Astrocyte (in vitro differentiated cells and primary cell): ENCODE data around the gene KRT83. TPM values are rescaled to one million over a fixed set of nuclear protein-coding genes. Genes with fewer than 3 reads are reported as not detected.

Experiments
- DNase-seq: peaks from one replicate; pipeline ENCODE4 v3.0.0-alpha.2; 2010; ENCODE audit warnings: low read depth
- FAIRE-seq: peaks from 2 replicates; lab custom pipeline; 2011; peaks lifted over from hg19 to GRCh38; lab: Jason Lieb, UNC
- H2AFZ ChIP-seq: 2 replicates; pipeline ENCODE4 v1.6.0; 2012; ENCODE audit warnings: low read depth, low read length, inconsistent platforms
- H3K27ac ChIP-seq: 2 replicates; pipeline ENCODE4 v1.5.1; 2011; ENCODE audit warnings: low read depth, low read length, inconsistent platforms
- H3K27me3 ChIP-seq: 2 replicates; pipeline ENCODE4 v1.6.0; 2011; ENCODE audit warnings: low read length, inconsistent platforms; ENCODE audit not compliant: insufficient read depth
- H3K36me3 ChIP-seq: 2 replicates; pipeline ENCODE4 v1.5.1; 2011; ENCODE audit warnings: low read length, inconsistent platforms; ENCODE audit not compliant: insufficient read depth
- H3K4me1 ChIP-seq: 2 replicates; pipeline ENCODE4 v1.5.1; 2011; ENCODE audit warnings: low read length, inconsistent platforms; ENCODE audit not compliant: insufficient read depth
- H3K4me2 ChIP-seq: 2 replicates; pipeline ENCODE4 v1.6.0; 2012; ENCODE audit warnings: low read length, inconsistent platforms
- H3K4me3 ChIP-seq: 2 replicates; pipeline ENCODE4 v1.5.1; 2011; ENCODE audit warnings: low read depth, mild to moderate bottlenecking, low read length, inconsistent platforms; ENCODE audit not compliant: insufficient read depth
- H3K79me2 ChIP-seq: 2 replicates; pipeline ENCODE4 v1.6.0; 2012; ENCODE audit warnings: mild to moderate bottlenecking, low read length, inconsistent platforms; ENCODE audit not compliant: insufficient read depth
- H3K9ac ChIP-seq: 2 replicates; pipeline ENCODE4 v1.6.0; 2012; ENCODE audit warnings: mild to moderate bottlenecking, low read length, inconsistent platforms
- H3K9me3 ChIP-seq: 2 replicates; pipeline ENCODE4 v1.5.1; 2012; ENCODE audit warnings: low read depth, mild to moderate bottlenecking, low read length, inconsistent platforms; ENCODE audit not compliant: insufficient read depth
- H4K20me1 ChIP-seq: 2 replicates; pipeline ENCODE4 v1.6.0; 2012; ENCODE audit warnings: low read length, inconsistent platforms; ENCODE audit not compliant: insufficient read depth
- H3K27ac Mint-ChIP-seq: one replicate; pipeline ENCODE4 v1.8.0; 2021; ENCODE audit warnings: mild to moderate bottlenecking, mixed read lengths; ENCODE audit not compliant: unreplicated experiment
- H3K27me3 Mint-ChIP-seq: one replicate; pipeline ENCODE4 v1.8.0; 2021; ENCODE audit warnings: low read depth, mixed read lengths; ENCODE audit not compliant: unreplicated experiment
- H3K36me3 Mint-ChIP-seq: one replicate; pipeline ENCODE4 v1.8.0; 2021; ENCODE audit warnings: low read depth, mixed read lengths; ENCODE audit not compliant: unreplicated experiment
- H3K4me1 Mint-ChIP-seq: one replicate; pipeline ENCODE4 v1.8.0; 2021; ENCODE audit warnings: low read depth, mixed read lengths; ENCODE audit not compliant: unreplicated experiment
- H3K4me3 Mint-ChIP-seq: one replicate; pipeline ENCODE4 v1.8.0; 2021; ENCODE audit warnings: mild to moderate bottlenecking, moderate library complexity, mixed read lengths; ENCODE audit not compliant: unreplicated experiment
- H3K9me3 Mint-ChIP-seq: one replicate; pipeline ENCODE4 v1.8.0; 2021; ENCODE audit warnings: mild to moderate bottlenecking, mixed read lengths; ENCODE audit not compliant: unreplicated experiment
- EZH2 ChIP-seq: IDR thresholded peaks from 2 replicates; pipeline ENCODE4 v1.6.1; 2012; ENCODE audit warnings: mild to moderate bottlenecking, low read length, inconsistent platforms; ENCODE audit not compliant: insufficient read depth
- total RNA-seq: library from RNA; stranded (reverse); gene quantifications from 2 replicates; pipeline ENCODE4 v1.2.1, GENCODE V29; 2021
- TF ChIP-seq, protein P1 (sequence below): IDR thresholded peaks from 2 replicates; pipeline ENCODE4 v1.5.1; 2011; ENCODE audit warnings: low read depth, mild to moderate bottlenecking, inconsistent platforms, low read length, moderate library complexity; ENCODE audit not compliant: insufficient read depth

Gene KRT83
- total RNA-seq, 1 donor from 2014 or later: not detected

DNA sequence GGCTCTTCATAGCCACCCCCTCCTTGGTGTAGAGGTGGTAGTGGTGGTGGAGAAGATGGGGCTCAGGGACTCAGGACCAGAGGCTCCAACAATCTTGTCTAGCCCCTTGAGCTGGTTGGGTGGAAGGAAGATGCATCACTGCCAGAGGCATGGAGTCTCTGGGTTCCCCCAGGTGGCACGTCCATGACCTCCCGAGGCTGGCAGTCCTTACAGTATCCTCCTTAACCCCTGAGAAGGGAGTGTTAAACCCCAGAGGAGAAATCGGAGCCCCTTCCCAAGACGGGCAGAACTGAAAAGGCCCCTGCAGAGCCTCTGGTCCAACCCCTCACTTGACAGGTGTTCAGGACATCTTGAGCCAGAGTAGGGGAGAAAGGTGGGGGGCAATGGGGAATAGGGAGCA, 9.1 kb downstream of the KRT83 start:
- H3K9me3 ChIP-seq: no peaks in the 10 kb centered on the region
- H3K4me1 Mint-ChIP-seq: peaks cover 5% of the 10 kb centered on the region
- DNase-seq (no peak), FAIRE-seq (no peak)
- H3K9me3 Mint-ChIP-seq: no peaks in the 10 kb centered on the region
- no peaks in the 10 kb centered on the region for H3K79me2 ChIP-seq
- no peak overlapping the region for H3K9ac ChIP-seq
- TF ChIP-seq, protein P1, sequence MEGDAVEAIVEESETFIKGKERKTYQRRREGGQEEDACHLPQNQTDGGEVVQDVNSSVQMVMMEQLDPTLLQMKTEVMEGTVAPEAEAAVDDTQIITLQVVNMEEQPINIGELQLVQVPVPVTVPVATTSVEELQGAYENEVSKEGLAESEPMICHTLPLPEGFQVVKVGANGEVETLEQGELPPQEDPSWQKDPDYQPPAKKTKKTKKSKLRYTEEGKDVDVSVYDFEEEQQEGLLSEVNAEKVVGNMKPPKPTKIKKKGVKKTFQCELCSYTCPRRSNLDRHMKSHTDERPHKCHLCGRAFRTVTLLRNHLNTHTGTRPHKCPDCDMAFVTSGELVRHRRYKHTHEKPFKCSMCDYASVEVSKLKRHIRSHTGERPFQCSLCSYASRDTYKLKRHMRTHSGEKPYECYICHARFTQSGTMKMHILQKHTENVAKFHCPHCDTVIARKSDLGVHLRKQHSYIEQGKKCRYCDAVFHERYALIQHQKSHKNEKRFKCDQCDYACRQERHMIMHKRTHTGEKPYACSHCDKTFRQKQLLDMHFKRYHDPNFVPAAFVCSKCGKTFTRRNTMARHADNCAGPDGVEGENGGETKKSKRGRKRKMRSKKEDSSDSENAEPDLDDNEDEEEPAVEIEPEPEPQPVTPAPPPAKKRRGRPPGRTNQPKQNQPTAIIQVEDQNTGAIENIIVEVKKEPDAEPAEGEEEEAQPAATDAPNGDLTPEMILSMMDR: no peak
- TF ChIP-seq EZH2: no peak
- H3K36me3 ChIP-seq: no peaks in the 10 kb centered on the region
- no peak overlapping the region for H3K4me3 Mint-ChIP-seq
- peak overlapping the region; percentile 41 for H3K27ac Mint-ChIP-seq
- no peak overlapping the region for H2AFZ ChIP-seq
- no peak overlapping the region for H3K4me2 ChIP-seq
- H3K4me3 ChIP-seq: no peak overlapping the region
- peaks cover 33% of the 10 kb centered on the region for H3K27me3 ChIP-seq
- no peaks in the 10 kb centered on the region for H4K20me1 ChIP-seq
- H3K36me3 Mint-ChIP-seq: no peaks in the 10 kb centered on the region
- peaks cover 8% of the 10 kb centered on the region for H3K4me1 ChIP-seq
- H3K27me3 Mint-ChIP-seq: peaks cover 91% of the 10 kb centered on the region
- H3K27ac ChIP-seq: no peak overlapping the region

DNA sequence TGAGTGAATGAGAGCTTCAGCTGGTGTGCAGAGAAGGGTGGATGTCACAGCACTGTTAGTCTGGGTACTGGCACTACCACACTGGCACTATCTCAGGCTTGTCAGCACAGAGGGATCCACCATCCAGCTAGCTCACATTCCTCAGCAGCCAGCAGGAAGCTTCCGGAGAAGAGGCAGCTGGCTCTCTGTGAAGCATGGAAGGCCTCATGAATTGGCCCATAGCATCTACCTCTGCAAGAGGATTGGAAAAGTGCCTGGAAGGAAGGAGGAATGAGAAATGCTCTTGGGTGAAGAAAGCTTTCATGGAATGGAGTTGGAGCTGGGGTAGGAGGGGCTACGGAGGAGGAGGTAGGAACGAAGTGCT, 9.9 kb downstream of the KRT83 start:
- no peaks in the 10 kb centered on the region for H4K20me1 ChIP-seq
- no peak overlapping the region for H2AFZ ChIP-seq
- DNase-seq (no peak), FAIRE-seq (no peak)
- no peak overlapping the region for H3K4me2 ChIP-seq
- H3K9ac ChIP-seq: no peak overlapping the region
- no peak overlapping the region for H3K27ac ChIP-seq
- H3K79me2 ChIP-seq: no peaks in the 10 kb centered on the region
- H3K27me3 Mint-ChIP-seq: peaks cover 91% of the 10 kb centered on the region
- H3K4me1 Mint-ChIP-seq: peaks cover 5% of the 10 kb centered on the region
- no peaks in the 10 kb centered on the region for H3K36me3 ChIP-seq
- H3K9me3 Mint-ChIP-seq: no peaks in the 10 kb centered on the region
- no peaks in the 10 kb centered on the region for H3K9me3 ChIP-seq
- no peak overlapping the region for H3K4me3 ChIP-seq
- H3K4me3 Mint-ChIP-seq: no peak overlapping the region
- H3K27me3 ChIP-seq: peaks cover 37% of the 10 kb centered on the region
- TF ChIP-seq, protein P1: no peak
- no peak for TF ChIP-seq EZH2
- H3K36me3 Mint-ChIP-seq: no peaks in the 10 kb centered on the region
- H3K27ac Mint-ChIP-seq: no peak overlapping the region
- H3K4me1 ChIP-seq: peaks cover 8% of the 10 kb centered on the region

DNA sequence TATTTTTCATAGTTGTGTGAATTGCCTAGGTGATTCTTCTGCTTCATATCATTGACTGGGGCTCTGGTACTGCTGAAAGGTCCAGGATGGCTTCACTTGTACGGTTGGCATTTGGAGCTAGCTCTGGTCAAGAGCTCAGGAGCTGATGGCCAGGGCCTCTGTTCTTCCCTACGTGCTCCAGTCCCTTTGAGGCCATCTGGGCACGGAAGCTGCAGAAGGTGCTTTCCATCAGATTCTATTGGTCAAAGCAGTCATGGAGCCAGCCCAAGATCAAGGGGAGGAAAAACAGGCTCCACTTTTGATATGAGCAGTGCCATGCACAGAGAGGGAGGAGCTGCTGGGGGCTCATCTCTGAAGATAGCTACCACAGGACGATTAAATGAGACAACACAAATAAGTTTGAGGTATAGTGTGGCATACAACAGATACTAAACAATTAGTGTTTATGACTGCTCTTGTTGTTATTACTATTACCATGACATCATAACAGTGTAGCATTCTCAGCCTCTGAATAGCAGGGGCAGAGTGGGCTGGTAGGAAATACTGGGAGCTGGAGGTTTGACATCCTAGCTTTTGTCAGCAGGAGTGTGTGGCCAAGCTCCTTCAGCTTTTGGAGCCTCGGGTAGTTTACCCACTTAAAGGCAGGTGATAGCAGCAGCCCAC, 10.4 kb downstream of the KRT83 start:
- Mint-ChIP-seq H3K4me3 (no peak overlapping the region), H3K4me1 (peaks cover 5% of the 10 kb centered on the region), H3K27me3 (peaks cover 95% of the 10 kb centered on the region), H3K9me3 (no peaks in the 10 kb centered on the region), H3K27ac (no peak overlapping the region), H3K36me3 (no peaks in the 10 kb centered on the region)
- no peak overlapping the region for H3K9ac ChIP-seq
- no peak overlapping the region for H2AFZ ChIP-seq
- H3K27me3 ChIP-seq: peaks cover 37% of the 10 kb centered on the region
- no peak overlapping the region for H3K27ac ChIP-seq
- FAIRE-seq (no peak), DNase-seq (no peak)
- TF ChIP-seq EZH2: no peak
- TF ChIP-seq, protein P1: no peak
- no peaks in the 10 kb centered on the region for H3K36me3 ChIP-seq
- no peak overlapping the region for H3K4me3 ChIP-seq
- H4K20me1 ChIP-seq: no peaks in the 10 kb centered on the region
- H3K9me3 ChIP-seq: no peaks in the 10 kb centered on the region
- no peak overlapping the region for H3K4me2 ChIP-seq
- H3K4me1 ChIP-seq: peaks cover 8% of the 10 kb centered on the region
- H3K79me2 ChIP-seq: no peaks in the 10 kb centered on the region
